GM12891 (cell line): Measurements from ENCODE around the gene TAS1R3.

Experiments used
- POLR2A ChIP-seq: IDR thresholded peaks from 2 replicates; pipeline ENCODE4 v1.6.1; 2011; ENCODE audit warnings: low read depth, low read length, control low read depth
- POU2F2 ChIP-seq: IDR thresholded peaks from 2 replicates; pipeline ENCODE4 v1.6.1; 2011; ENCODE audit warnings: low read depth, mild to moderate bottlenecking, control low read depth, low read length, moderate library complexity
- SPI1 ChIP-seq: IDR thresholded peaks from 2 replicates; pipeline ENCODE4 v1.6.1; 2011; ENCODE audit warnings: low read depth, low read length, control low read depth

- TF ChIP-seq POU2F2: no peak
- TF ChIP-seq POLR2A: no peak
- no peak for TF ChIP-seq SPI1
Measured at GRCh38 chr1:1336446-1336845, 5.4 kb downstream of the TAS1R3 start.
